HG03025 (cell line): ENCODE data around the gene BRAT1.
"Not testable (repeated sequence)": the region's sequence is repeated elsewhere in the genome, so short reads cannot be mapped to it uniquely, and the experiment has no call there.

Source experiments
- ATAC-seq: cut with Tn5 transposase; IDR thresholded peaks from one replicate; pipeline ENCODE4 v1.9.1; 2021; ENCODE audit warnings: mild to moderate bottlenecking, moderate library complexity; ENCODE audit not compliant: unreplicated experiment, low FRiP score

BRAT1 gene

DNA sequence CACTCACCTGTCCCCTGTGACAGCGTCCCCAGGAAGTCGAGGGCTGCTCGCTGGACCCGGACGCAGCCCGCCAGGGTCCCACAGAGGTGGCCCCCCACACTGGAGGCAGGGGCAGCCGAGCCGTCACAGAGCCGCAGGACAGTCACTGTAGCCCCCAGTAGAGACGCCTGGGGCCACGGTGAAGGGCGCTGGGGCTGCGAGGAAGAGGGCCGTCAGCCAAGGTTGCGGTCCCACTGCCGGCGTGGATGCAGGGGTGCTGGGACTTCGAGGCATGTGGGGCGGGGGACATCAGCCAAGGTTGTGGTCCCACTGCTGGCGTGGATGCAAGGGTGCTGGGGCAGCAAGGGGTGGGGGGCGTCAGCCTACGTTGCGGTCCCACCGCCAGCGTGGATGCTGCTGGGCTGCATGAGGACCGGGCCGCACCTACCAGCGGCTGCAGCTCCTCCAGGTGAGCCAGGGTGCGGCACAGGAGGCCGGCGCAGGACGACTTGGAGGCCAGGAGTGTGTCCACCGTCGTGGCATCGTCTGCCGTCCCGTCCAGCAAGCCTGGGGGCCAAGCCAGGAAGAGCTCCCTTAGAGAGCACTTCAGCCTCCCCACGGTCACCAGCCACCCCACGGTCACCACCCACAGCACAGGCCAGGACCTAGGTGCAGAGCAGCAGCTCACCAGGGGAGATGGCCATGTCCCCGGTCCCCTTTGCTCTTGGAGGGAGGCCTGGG is 13.9 kb downstream of the BRAT1 start:
- no peak for ATAC-seq

DNA sequence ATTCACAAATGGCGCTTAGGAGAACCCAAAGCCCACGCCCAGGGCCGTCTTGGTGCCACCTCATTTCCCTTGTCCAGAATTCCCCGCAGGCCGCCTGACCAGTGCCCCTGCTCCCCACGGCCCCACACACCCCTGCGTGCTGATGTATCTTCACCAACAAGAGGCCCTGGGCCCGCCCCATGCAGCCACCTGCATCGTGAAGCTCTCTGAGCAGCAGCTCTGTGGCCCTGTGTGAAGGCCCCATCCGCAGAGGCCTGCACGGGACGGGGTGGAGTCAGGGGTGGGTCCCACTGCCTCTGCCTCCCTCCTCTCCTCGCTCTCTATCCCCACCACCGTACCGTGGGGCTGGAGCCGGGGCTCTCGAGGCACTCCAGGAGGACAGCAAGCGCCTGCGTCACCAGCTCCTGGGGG is 14.7 kb downstream of the BRAT1 start:
- no peak for ATAC-seq

DNA sequence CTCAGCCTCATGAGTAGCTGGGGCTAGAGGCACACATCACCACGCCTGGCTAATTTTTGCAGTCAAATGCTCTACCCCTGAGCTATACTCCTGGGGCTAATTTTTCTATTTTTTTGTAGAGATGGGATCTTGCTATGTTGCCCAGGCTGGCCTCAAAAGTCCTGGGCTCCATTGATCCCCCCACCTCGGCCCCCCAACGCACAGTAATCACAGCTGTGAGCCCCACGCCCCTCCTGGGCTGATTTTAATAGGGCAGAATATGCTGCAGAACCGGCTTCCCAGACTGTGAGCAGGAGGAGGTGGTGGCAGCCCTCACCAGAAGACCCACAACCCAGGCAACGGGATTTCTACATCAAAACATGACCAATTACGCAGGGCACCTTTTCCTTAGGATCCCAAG is 15.2 kb downstream of the BRAT1 start:
- ATAC-seq: no peak

DNA sequence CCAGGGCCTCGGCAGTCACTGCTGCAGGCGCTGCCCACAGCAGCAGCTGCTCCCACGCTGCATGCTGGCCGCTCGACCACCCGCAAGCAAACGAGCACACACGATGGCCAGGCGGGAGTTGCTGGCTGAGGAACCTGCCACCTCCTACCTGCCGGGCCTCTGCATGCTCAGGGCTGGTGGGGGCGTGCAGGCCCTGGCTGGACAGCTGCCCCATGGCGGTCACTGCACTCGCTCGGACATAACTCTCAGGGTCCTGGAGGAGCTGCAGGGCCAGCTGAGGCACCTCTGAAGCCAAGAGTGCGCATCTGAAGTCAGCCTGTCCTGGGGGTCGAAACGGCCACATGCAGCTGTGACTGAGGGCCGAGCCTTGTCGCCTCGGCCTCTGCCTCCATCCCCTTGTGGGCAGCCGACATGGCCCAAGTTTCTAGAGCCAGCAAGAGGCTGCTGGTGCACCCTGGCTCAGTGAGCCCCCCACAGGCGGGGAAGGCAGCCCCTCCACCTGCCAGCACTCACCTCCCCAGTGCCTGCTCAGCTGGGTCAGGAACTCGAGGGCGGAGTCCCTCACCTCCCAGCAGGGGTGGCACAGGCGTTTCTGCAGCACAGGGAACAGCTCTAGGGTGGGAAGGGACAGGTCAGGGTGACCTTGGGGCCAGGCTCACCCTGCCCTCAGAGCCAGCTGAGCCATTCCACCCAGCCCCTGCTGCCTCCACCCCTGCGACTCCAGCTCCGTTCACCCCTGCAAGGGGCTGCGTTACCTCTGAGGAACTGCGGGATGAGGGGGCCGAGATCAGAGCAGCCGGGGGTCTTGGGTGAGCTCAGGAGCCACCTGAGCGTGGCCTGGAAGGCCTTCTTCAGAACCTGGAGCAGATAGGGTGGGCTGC is 16.1 kb downstream of the BRAT1 start:
- no peak for ATAC-seq

DNA sequence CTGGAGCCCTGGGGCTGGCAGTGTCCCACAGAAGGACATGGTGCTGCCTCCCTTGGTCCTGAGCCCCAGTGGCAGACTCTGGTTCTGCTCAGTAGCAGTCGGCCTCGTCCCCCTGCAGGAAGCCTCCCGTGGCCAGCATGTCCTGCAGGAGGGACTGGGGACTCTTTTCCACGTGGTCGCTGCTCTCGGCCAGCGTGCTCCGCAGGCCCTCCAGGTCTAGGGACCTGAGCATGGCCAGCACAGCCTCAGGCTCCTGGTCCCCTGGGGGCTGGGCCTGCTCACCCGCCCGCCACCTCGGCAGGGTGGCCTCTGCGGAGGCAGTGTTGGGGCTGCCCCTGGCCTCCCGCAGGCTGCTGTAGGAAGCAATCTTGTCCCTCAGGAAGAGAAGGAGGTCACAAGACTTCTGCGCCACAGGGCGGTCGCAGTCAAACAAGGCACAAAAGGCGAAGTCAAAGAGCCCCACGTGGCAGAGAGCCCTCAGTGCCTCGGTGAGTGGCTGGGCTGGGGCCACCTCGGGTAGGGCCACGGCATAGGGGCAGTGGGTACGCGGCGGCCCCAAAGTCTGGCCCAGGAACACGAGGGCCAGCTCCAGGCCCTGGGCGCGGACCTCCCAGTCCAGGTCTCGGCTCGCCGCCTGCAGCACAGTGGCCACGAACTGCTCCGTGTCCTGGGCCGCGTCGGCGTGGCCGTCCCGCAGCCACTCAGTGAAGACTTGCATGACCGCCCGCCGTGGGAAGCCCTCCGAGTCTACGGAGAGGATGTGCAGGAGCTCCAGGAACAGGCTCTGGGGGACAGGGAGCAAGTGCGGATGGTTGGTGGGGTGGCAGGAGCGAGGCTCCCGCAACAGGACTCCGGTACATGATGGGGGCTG is 17.1 kb downstream of the BRAT1 start:
- no peak for ATAC-seq

- not testable (repeated sequence) for ATAC-seq
These were observed 19.3 kb downstream of the BRAT1 start for GRCh38 chr7:2535872-2536627.

GRCh38 chr7:2534214-2534613 is 21.1 kb downstream of the BRAT1 start:
- ATAC-seq: not testable (repeated sequence)

DNA sequence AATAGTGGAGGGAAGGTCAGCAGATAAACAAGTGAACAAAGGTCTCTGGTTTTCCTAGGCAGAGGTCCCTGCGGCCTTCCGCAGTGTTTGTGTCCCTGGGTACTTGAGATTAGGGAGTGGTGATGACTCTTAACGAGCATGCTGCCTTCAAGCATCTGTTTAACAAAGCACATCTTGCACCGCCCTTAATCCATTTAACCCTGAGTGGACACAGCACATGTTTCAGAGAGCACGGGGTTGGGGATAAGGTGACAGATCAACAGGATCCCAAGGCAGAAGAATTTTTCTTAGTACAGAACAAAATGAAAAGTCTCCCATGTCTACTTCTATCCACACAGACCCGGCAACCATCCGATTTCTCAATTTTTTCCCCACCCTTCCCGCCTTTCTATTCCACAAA is 21.8 kb downstream of the BRAT1 start:
- not testable (repeated sequence) for ATAC-seq

DNA sequence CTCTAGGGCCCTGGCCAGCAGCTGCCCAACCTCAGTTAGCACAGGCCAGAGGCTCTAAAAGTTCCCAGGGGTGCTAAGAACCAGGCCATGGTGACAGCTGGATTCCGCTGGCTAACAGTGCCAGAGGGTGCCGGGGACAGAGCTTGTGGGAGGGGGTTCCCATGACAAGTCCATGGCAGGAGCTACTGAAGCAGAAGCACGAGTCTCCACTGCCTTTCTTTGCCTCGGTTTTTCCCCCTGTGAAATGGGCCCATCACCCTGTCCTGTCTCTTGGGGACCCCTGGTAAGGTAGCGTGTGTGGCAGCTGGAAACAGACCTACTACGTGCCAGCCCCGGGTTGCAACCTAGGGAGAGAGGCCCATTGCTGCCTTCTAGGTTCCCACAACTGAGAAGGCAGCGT is 22.5 kb downstream of the BRAT1 start:
- ATAC-seq: not testable (repeated sequence)

DNA sequence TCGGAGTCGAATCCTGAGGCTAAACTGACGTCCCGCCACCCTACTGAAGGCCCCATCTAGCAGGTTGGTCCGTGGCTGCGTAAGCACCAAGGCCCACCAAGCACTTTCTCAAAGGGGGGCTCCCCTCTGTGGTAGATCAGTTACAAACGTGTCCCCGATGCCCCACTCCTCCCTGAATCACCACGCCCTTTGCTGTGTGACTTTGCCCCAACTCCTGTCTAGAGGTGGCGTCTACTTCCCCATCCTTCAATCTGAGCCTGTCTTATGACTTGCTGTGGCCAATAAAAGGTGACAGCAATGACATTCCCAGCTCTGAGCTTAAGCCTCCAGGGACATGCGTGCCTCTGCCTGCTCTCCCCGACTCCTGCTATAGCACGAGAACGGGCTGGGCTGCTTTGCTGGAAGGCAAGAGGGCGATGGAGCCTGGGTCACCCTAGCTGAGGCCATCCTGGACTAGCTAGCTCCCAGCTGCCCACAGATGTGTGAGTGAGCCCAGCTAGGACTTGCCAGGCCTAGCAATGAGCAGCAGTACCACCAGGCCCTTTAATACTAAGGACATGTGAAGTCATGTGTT is 23.0 kb downstream of the BRAT1 start:
- ATAC-seq: not testable (repeated sequence)

DNA sequence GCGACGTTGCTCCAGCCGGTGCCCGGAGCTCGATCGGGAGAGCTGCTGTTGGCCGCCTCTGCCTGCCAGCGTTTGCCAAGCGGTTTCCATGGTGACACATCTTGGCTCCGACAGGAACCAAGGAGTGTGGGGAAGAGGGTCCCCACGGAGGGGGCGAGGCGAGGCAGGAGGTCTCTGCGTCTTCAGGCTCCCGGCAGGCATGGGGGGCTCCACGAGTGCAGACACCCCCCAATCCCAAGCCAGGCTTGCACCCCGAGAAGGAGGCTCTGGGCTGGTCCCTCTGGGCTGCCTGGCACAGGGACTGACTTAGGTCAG is 23.6 kb downstream of the BRAT1 start:
- not testable (repeated sequence) for ATAC-seq

- ATAC-seq: not testable (repeated sequence)
These were observed 24.1 kb downstream of the BRAT1 start for GRCh38 chr7:2530994-2531795.

GRCh38 chr7:2530071-2530987 is 25.0 kb downstream of the BRAT1 start:
- no peak for ATAC-seq

DNA sequence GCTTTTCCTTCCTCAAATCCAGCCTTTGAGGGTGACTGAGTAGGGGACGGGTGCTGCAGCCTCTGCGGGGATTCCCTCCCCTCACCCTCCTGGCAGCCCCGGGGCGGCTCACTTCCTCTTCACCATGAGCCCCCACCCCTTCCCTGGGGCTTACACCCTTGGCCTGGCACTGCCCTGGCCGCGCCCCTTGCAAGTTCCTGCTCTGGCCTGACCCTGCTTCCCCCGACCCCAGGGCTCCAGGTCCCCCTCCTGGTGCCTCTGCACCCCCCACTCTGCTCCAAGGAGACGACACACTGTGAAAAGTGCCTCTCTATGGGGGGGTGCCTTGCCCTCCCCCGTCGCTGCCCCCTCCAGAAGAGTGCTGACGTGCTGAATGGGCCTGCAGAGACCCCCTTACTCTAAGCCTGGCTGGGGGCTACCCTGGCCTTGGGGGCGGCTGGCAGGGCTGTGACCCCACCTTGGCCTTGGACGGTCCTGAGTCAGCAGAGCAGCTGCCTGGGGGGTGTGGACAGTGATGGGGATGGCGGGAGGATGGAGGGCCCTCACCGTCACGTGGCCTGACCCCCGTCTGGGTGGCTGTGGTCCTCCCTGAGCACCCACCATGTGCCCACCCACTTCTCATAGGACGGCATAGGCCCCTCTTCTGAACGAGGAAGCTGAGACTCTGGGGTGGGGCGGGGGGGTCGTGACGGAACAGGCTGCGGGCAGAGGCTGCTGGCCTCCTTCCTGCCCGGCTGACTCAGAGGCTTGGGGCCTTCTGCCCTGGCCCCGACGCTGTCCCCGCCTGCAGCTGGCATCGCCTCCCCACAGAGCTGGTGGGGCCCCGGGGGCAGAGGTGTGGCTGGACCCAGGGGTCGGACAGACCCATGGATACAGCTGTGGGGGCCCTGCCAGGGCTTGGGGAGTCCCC is 25.9 kb downstream of the BRAT1 start:
- no peak for ATAC-seq

DNA sequence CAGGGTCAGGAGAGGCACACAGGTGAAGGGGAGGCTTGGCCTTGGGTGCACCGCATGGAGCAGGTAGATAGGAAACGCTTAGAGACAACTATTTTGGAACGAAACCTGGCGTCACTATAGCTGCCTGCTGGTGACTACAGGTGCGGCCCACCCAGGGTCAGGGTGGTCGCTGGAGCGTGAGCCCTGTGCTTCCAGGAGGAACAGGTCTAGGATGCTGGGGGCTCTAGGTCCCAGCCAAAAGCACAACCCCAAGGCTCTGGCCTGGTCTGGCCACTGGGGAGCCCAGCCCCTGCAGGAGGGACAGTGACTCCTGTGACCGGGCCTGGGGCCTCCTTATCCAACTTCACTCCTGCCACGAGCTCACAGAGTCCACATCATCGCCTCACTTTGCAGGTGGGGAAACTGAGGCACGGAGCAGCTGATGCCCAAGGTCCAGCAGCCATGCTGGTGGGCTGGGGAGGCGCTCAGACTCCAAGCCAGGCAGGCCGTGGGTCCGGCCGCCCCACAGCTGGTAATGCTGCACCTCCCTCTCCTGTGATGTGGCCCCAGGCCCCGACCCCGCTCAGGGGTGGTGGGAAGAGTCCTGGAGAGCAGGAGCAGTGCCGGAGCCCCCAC is 26.7 kb downstream of the BRAT1 start:
- ATAC-seq: no peak
